OCI-LY3 (cell line): Measurements from ENCODE around the gene RGS16.

Experiments
- H2AFZ ChIP-seq: fragments of 200-600, 300-600 bp; shearing (Covaris generic); 2 replicates; pipeline ENCODE4 v1.6.0; 2014; ENCODE audit warnings: antibody characterized with exemption, low read depth, low read length
- H3K27ac ChIP-seq: fragments of 200-600, 300-600 bp; sonication (generic); 2 replicates; pipeline ENCODE4 v1.5.1; 2014; ENCODE audit warnings: mild to moderate bottlenecking, low read length, moderate library complexity, mixed read lengths
- H3K27me3 ChIP-seq: fragments of 200-600, 300-600 bp; sonication (generic); 2 replicates; pipeline ENCODE4 v1.6.1; 2014; ENCODE audit warnings: low read depth, low read length, mixed read lengths
- H3K36me3 ChIP-seq: fragments of 200-600, 300-600 bp; sonication (generic); replicated peaks from 2 replicates; pipeline ENCODE3; 2014; ENCODE audit warnings: low read depth, low read length, mixed read lengths
- H3K4me1 ChIP-seq: fragments of 300-600, 200-600 bp; sonication (generic); 2 replicates; pipeline ENCODE4 v1.6.1; 2014; ENCODE audit warnings: low read length, mixed read lengths
- H3K4me2 ChIP-seq: fragments of 200-600, 300-600 bp; sonication (generic); 2 replicates; pipeline ENCODE4 v1.6.1; 2014; ENCODE audit warnings: low read length, mixed read lengths
- H3K4me3 ChIP-seq: fragments of 300-600, 200-600 bp; sonication (generic); 2 replicates; pipeline ENCODE4 v1.5.1; 2014; ENCODE audit warnings: antibody characterized with exemption, mild to moderate bottlenecking, low read length, moderate library complexity
- H3K79me2 ChIP-seq: fragments of 300-600, 200-600 bp; shearing (Covaris generic); 2 replicates; pipeline ENCODE4 v1.6.1; 2014; ENCODE audit warnings: mild to moderate bottlenecking, low read length, mixed read lengths
- H3K9ac ChIP-seq: fragments of 300-600, 200-600 bp; shearing (Covaris generic); 2 replicates; pipeline ENCODE4 v1.6.0; 2014; ENCODE audit warnings: mild to moderate bottlenecking, low read length, moderate library complexity
- H3K9me3 ChIP-seq: fragments of 200-600, 300-600 bp; shearing (Covaris generic); 2 replicates; pipeline ENCODE4 v1.6.1; 2014; ENCODE audit warnings: low read length, mixed read lengths; ENCODE audit not compliant: insufficient read depth
- H4K20me1 ChIP-seq: fragments of 200-600, 300-600 bp; sonication (generic); 2 replicates; pipeline ENCODE4 v1.6.1; 2016; ENCODE audit warnings: low read length, mixed read lengths; ENCODE audit not compliant: insufficient read depth
- EZH2phosphoT487 ChIP-seq: fragments of 200-600 bp; shearing (Covaris generic); IDR thresholded peaks from 2 replicates; pipeline ENCODE4 v1.6.1; 2018; ENCODE audit warnings: antibody characterized with exemption, mixed run types, low read depth
- TF ChIP-seq, protein P1 (sequence below): fragments of 200-600, 300-600 bp; sonication (generic); IDR thresholded peaks from 2 replicates; pipeline ENCODE4 v1.5.1; 2014; ENCODE audit warnings: antibody characterized with exemption, low read length, low read depth

The RGS16 gene

DNA sequence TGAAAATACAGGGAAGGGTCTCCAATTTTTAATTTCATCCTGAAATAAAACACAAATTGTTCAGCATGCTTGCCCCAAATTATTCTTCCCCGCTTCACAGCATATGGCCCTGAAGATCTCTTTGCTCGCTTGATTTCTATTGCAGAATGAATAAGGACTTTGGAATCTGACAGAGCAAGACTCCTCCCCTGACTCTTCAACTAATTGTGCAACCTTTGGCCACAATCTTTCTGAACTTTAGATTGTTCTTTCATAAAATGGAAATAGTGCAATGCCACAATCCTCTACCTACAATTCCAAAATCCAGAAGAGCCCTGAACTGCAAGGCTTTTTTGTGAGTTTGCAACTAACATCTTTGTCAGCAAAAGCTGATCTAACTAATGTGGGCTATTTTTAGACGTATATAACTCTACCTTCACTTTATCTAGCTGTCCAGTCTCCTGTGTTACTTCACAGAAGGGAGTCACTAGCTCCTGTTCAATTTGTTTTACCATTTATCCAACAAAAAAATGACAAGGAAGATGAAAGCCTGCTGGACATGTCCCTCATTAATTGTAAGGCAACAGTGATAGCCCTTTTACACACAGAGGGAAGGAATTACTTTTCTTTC is 28.5 kb downstream of the RGS16 start:
- Histone ChIP-seq H3K9ac (no peak overlapping the region), H3K36me3 (peaks cover 28% of the 10 kb centered on the region), H3K79me2 (no peaks in the 10 kb centered on the region), H3K27me3 (no peaks in the 10 kb centered on the region), H3K9me3 (no peaks in the 10 kb centered on the region), H4K20me1 (no peaks in the 10 kb centered on the region), H3K4me2 (no peak overlapping the region), H3K27ac (no peak overlapping the region), H2AFZ (no peak overlapping the region), H3K4me1 (peaks cover 23% of the 10 kb centered on the region), H3K4me3 (no peak overlapping the region)
- TF ChIP-seq, protein P1, sequence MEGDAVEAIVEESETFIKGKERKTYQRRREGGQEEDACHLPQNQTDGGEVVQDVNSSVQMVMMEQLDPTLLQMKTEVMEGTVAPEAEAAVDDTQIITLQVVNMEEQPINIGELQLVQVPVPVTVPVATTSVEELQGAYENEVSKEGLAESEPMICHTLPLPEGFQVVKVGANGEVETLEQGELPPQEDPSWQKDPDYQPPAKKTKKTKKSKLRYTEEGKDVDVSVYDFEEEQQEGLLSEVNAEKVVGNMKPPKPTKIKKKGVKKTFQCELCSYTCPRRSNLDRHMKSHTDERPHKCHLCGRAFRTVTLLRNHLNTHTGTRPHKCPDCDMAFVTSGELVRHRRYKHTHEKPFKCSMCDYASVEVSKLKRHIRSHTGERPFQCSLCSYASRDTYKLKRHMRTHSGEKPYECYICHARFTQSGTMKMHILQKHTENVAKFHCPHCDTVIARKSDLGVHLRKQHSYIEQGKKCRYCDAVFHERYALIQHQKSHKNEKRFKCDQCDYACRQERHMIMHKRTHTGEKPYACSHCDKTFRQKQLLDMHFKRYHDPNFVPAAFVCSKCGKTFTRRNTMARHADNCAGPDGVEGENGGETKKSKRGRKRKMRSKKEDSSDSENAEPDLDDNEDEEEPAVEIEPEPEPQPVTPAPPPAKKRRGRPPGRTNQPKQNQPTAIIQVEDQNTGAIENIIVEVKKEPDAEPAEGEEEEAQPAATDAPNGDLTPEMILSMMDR, result no peak
- no peak for TF ChIP-seq EZH2phosphoT487

DNA sequence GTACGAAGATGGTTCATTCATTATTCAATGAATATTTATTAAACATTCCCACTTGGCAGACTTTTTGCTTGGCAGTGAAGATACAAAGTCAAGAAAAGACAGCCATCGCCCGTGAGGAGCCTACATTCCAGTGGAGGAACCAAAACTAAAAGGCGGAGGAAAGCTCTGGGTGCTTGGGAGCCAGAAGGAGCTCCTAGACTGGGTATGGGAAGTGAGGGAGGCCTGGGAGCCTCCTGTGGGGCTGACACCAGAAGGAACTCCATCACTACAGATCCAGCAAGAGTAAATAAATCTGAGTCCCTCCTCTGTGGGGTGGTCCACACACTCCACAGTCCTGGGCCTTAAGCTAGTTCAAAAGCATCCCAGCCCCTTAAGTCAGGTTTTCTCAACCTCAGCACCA is 30.0 kb downstream of the RGS16 start:
- Histone ChIP-seq H3K27me3 (no peaks in the 10 kb centered on the region), H3K4me2 (no peak overlapping the region), H3K4me1 (peaks cover 33% of the 10 kb centered on the region), H3K9me3 (no peaks in the 10 kb centered on the region), H3K4me3 (no peak overlapping the region), H3K27ac (no peak overlapping the region), H2AFZ (no peak overlapping the region), H3K9ac (no peak overlapping the region), H3K79me2 (no peaks in the 10 kb centered on the region), H4K20me1 (no peaks in the 10 kb centered on the region), H3K36me3 (peaks cover 13% of the 10 kb centered on the region)
- TF ChIP-seq, protein P1, result no peak
- TF ChIP-seq EZH2phosphoT487, result no peak

DNA sequence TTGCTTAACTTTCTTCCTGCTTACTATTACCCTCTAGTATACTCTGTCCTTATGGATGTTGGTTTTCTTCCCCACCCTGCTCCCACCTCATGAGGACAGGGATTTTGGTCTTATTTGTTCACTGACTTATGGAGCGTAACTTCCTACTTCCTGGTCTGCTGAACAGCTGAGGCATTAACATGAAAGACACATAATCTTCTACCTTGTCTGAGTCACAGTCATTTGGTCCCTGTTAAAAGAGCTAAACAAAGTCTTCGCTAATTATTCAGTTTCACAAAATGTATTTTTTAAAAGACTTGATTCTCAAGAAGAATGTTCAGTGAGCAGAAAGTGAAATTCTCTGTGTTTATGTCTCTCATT is 33.6 kb downstream of the RGS16 start:
- Histone ChIP-seq H3K4me1 (peaks cover 62% of the 10 kb centered on the region), H3K4me3 (peak overlapping the region; percentile 25), H3K4me2 (peak overlapping the region; percentile 49), H3K36me3 (peaks cover 26% of the 10 kb centered on the region), H3K9ac (peak overlapping the region; percentile 59), H3K27me3 (no peaks in the 10 kb centered on the region), H2AFZ (peak overlapping the region; percentile 85), H4K20me1 (no peaks in the 10 kb centered on the region), H3K9me3 (peaks cover 12% of the 10 kb centered on the region; the same call in 1 of the 2 replicates), H3K27ac (peak overlapping the region; percentile 94), H3K79me2 (no peaks in the 10 kb centered on the region)
- TF ChIP-seq EZH2phosphoT487, result no peak
- TF ChIP-seq, protein P1, result no peak

DNA sequence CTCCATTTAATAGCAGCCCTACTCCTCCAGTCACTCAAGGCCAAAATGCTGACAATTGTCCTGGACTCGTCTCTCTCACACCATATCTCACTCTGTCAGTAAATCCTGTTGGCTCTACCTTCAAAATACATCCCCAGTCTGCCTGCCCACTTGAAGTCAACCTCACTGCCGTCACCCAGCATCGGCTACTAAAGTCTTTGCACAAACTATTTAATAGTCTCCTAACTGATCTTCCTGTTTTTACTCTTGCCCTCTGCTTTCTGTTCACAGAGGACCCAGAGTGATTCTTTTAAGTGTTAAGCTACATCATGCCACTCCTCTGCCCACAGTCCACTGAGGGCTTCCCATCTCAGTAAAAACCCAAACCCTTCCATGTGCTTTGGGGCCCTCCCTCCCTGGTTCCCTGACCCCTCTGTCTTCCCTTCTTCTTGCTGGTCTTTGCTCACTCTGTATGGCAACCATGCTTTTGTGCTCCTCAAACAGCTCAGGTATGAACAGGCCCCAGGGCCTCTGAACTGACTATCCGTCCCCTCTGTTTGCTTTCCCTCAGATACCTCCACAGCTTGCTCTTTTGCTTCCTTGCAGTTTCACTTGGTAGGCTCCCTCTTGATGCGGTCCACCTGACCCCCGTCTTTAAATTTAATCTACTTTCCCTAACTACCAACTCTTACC is 34.1 kb downstream of the RGS16 start:
- no peak for TF ChIP-seq EZH2phosphoT487
- TF ChIP-seq, protein P1, result no peak
- Histone ChIP-seq H3K79me2 (no peaks in the 10 kb centered on the region), H3K4me2 (peak overlapping the region; percentile 49), H4K20me1 (no peaks in the 10 kb centered on the region), H3K27me3 (no peaks in the 10 kb centered on the region), H3K4me3 (peak overlapping the region; percentile 25), H3K4me1 (peaks cover 65% of the 10 kb centered on the region), H3K27ac (peak overlapping the region; percentile 94), H3K36me3 (peaks cover 26% of the 10 kb centered on the region), H3K9me3 (peaks cover 12% of the 10 kb centered on the region; the same call in 1 of the 2 replicates), H3K9ac (peak overlapping the region; percentile 59), H2AFZ (peak overlapping the region; percentile 85)
